ENCODE results near the gene ABCD1.

GRCh38 chrX:153764786-153765137 is 40.1 kb downstream of the ABCD1 start:
- TF ChIP-seq CTCF (IDR thresholded peaks at IDR 0.05), result no peak
- no peak for TF ChIP-seq POLR2A (IDR thresholded peaks at IDR 0.05)

All from uterus (tissue), 2 donors.